Measurements from ENCODE around the gene SIGLEC11. TPM values are rescaled to one million over a fixed set of nuclear protein-coding genes. Genes with fewer than 3 reads are reported as not detected.

Gene SIGLEC11
- total and polyA plus RNA-seq, 2 of the 13 experiments (the other 11 are each of a cell fraction or from before 2014, with no cell fraction given) = not detected

GRCh38 chr19:49929121-49929610 is 31.8 kb downstream of the SIGLEC11 start, which contains the start of the genes ATF5 and NUP62 (continued):
- peak; percentile 79 for TF ChIP-seq ZNF407 (CRISPR knock-in tag; IDR thresholded peaks at IDR 0.05; ENCODE audit: not compliant biosample characterization)
- TF ChIP-seq RBM39 (IDR thresholded peaks at IDR 0.05; ENCODE audit: low read depth, low read length, poor library complexity, severe bottlenecking) = peak; percentile 96
- no peak for TF ChIP-seq ZNF232 (CRISPR knock-in tag; IDR thresholded peaks at IDR 0.05; ENCODE audit: borderline replicate concordance)
- TF ChIP-seq ZNF552 (CRISPR knock-in tag; IDR thresholded peaks at IDR 0.05; ENCODE audit: borderline replicate concordance) = peak; percentile 92
- TF ChIP-seq, protein P1, sequence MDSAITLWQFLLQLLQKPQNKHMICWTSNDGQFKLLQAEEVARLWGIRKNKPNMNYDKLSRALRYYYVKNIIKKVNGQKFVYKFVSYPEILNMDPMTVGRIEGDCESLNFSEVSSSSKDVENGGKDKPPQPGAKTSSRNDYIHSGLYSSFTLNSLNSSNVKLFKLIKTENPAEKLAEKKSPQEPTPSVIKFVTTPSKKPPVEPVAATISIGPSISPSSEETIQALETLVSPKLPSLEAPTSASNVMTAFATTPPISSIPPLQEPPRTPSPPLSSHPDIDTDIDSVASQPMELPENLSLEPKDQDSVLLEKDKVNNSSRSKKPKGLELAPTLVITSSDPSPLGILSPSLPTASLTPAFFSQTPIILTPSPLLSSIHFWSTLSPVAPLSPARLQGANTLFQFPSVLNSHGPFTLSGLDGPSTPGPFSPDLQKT (CRISPR knock-in tag; IDR thresholded peaks at IDR 0.05; ENCODE audit: borderline replicate concordance) = peak; percentile 50; the same call in 1 of the 2 replicates
- TF ChIP-seq HINFP (CRISPR knock-in tag; IDR thresholded peaks at IDR 0.05; ENCODE audit: low read depth) = 0 out of 2 replicates have a peak, but pooled peaks have one; percentile 42
- TF ChIP-seq NFAT5 (CRISPR knock-in tag; IDR thresholded peaks at IDR 0.05) = peak; percentile 87; the same call in 1 of the 2 replicates
- no peak for TF ChIP-seq DRAP1 (CRISPR knock-in tag; IDR thresholded peaks at IDR 0.05)
- TF ChIP-seq HDAC6 (IDR thresholded peaks at IDR 0.05; ENCODE audit: low read depth, low read length) = no peak
- no peak for TF ChIP-seq HHEX (CRISPR knock-in tag; IDR thresholded peaks at IDR 0.05)
- TF ChIP-seq ZNF724P (CRISPR knock-in tag; IDR thresholded peaks at IDR 0.05; ENCODE audit: borderline replicate concordance) = peak; percentile 47; the same call in 1 of the 2 replicates
